ENCODE data around the gene XPNPEP2. TPM values are rescaled to one million over a fixed set of nuclear protein-coding genes. Genes with fewer than 3 reads are reported as not detected.
"Not testable (repeated sequence)": the region's sequence is repeated elsewhere in the genome, so short reads cannot be mapped to it uniquely, and the experiment has no call there.

XPNPEP2 gene
- total RNA-seq, 1 donor from 2014 or later, result not detected

GRCh38 chrX:129719931-129720530, 18.7 kb upstream of the XPNPEP2 start:
- DNase-seq (ENCODE audit: low read depth in 2 of 2), result peak; percentile 26 to 72

- no peak for DNase-seq (ENCODE audit: low read depth in 2 of 2)
Measured at GRCh38 chrX:129720741-129721140, 18.0 kb upstream of the XPNPEP2 start.

GRCh38 chrX:129721414-129721813, 17.4 kb upstream of the XPNPEP2 start:
- no peak for DNase-seq (ENCODE audit: low read depth in 2 of 2)

GRCh38 chrX:129721870-129722269, 16.9 kb upstream of the XPNPEP2 start:
- peak in 1 of 2 donors; percentile 38 for DNase-seq (ENCODE audit: low read depth in 2 of 2)

- DNase-seq (ENCODE audit: low read depth in 2 of 2), result peak in 1 of 2 donors; percentile 68
Measured at GRCh38 chrX:129723511-129723910, 15.3 kb upstream of the XPNPEP2 start.

- peak; percentile 5 to 27 for DNase-seq (ENCODE audit: low read depth in 2 of 2)
Measured at GRCh38 chrX:129724754-129725153, 14.0 kb upstream of the XPNPEP2 start.

GRCh38 chrX:129726307-129727111, 12.3 kb upstream of the XPNPEP2 start:
- DNase-seq (ENCODE audit: low read depth in 2 of 2), result peak; percentile 78 to 82

- no peak for DNase-seq (ENCODE audit: low read depth in 2 of 2)
Measured at GRCh38 chrX:129728061-129728460, 10.7 kb upstream of the XPNPEP2 start.

GRCh38 chrX:129731228-129731627, 7.6 kb upstream of the XPNPEP2 start:
- DNase-seq (ENCODE audit: low read depth in 2 of 2), result no peak

GRCh38 chrX:129732857-129733256, 5.9 kb upstream of the XPNPEP2 start:
- DNase-seq (ENCODE audit: low read depth in 2 of 2), result no peak

GRCh38 chrX:129733335-129733734, 5.4 kb upstream of the XPNPEP2 start:
- no peak for DNase-seq (ENCODE audit: low read depth in 2 of 2)

- DNase-seq (ENCODE audit: low read depth in 2 of 2), result no peak
Measured at GRCh38 chrX:129736491-129736890, 2.3 kb upstream of the XPNPEP2 start.

- DNase-seq (ENCODE audit: low read depth in 2 of 2), result peak in 1 of 2 donors; percentile 55
Measured at GRCh38 chrX:129737916-129738315, 863 bp upstream of the XPNPEP2 start.

- no peak for DNase-seq (ENCODE audit: low read depth in 2 of 2)
Measured at GRCh38 chrX:129739578-129739977, 799 bp downstream of the XPNPEP2 start.

GRCh38 chrX:129741880-129742758, 3.3 kb downstream of the XPNPEP2 start:
- DNase-seq (ENCODE audit: low read depth in 2 of 2), result no peak

- DNase-seq (ENCODE audit: low read depth in 2 of 2), result not testable (repeated sequence)
Measured at GRCh38 chrX:129742759-129743152, 4.0 kb downstream of the XPNPEP2 start.

- DNase-seq (ENCODE audit: low read depth in 2 of 2), result no peak
Measured at GRCh38 chrX:129743821-129744220, 5.0 kb downstream of the XPNPEP2 start.

- DNase-seq (ENCODE audit: low read depth in 2 of 2), result no peak
Measured at GRCh38 chrX:129744861-129745321, 6.1 kb downstream of the XPNPEP2 start.

GRCh38 chrX:129746557-129747470, 8.0 kb downstream of the XPNPEP2 start:
- DNase-seq (ENCODE audit: low read depth in 2 of 2), result no peak

- DNase-seq (ENCODE audit: low read depth in 2 of 2), result no peak
Measured at GRCh38 chrX:129747533-129747932, 8.8 kb downstream of the XPNPEP2 start.

- peak in 1 of 2 donors; percentile 23 for DNase-seq (ENCODE audit: low read depth in 2 of 2)
Measured at GRCh38 chrX:129748305-129748704, 9.5 kb downstream of the XPNPEP2 start.

All from lung microvascular endothelial cell (primary cell).